ENCODE results near the gene KRTAP10-2. TPM values are rescaled to one million over a fixed set of nuclear protein-coding genes. Genes with fewer than 3 reads are reported as not detected.
"Not testable (repeated sequence)": the region's sequence is repeated elsewhere in the genome, so short reads cannot be mapped to it uniquely, and the experiment has no call there.

KRTAP10-2 gene
- total RNA-seq, 1 donor from 2014 or later: not detected

DNA sequence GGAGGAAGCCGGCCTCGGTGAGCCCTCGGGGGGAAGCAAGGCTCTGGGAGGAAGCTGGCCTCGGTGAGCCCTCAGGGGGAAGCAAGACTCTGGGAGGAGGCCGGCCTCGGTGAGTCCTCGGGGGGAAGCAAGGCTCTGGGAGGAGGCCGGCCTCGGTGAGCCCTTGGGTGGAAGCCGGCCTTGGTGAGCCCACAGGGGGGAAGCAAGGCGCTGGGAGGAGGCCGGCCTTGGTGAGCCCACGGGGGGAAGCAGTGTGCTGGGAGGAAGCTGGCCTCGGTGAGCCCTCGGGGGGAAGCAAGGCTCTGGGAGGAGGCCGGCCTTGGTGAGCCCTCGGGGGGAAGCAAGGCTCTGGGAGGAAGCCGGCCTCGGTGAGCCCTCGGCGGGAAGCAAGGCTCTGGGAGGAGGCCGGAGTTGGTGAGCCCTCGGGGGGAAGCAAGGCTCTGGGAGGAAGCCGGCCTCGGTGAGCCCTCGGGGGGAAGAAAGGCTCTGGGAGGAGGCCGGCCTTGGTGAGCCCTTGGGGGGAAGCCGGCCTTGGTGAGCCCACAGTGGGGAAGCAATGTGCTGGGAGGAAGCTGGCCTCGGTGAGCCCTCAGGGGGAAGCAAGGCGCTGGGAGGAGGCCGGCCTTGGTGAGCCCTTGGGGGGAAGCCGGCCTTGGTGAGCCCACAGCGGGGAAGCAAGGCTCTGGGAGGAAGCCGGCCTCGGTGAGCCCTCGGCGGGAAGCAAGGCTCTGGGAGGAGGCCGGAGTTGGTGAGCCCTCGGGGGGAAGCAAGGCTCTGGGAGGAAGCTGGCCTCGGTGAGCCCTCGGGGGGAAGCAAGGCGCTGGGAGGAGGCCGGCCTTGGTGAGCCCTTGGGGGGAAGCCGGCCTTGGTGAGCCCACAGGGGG, 48.1 kb downstream of the KRTAP10-2 start:
- DNase-seq (ENCODE audit: low read depth in 2 of 2): not testable (repeated sequence)

DNA sequence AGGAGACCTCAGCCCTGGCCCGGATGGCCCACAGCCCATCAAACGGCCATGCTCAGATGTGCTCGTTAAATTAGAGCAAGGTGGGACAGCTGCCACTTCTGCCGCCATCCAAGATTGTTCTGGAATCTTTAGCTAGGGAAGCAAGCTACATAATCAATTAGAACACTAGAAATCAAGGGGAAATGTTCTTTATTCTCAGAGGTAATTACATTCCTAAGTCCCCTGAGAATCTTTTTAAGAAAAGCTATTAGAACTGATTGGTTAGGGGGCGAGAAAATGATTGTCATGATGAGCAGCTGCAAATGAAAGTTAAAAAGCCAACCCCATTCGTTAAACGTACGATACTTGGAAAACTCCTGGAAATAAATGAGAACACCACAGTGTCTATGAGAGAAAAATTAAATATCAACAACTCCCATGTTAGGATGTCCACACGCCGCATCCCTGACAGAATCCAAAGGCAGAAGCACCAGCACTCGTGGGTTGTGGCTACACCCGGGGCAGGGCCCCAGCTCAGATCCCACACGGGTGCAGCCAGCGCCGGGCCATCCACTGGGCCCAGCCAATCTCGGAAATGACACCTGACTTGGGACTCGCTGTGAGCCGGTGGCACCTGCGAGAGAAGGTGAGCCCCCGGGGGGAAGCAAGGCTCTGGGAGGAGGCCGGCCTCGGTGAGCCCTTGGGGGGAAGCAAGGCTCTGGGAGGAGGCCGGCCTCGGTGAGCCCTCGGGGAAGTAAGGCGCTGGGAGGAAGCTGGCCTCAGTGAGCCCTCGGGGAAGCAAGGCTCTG, 48.9 kb downstream of the KRTAP10-2 start:
- no peak for DNase-seq (ENCODE audit: low read depth in 2 of 2)

Other genes with a start within 250 kb of the KRTAP10-2 start
- 3.6 and 6.7 TPM in 2 replicates for gene CFAP410, start 212.1 kb downstream of the KRTAP10-2 start, total RNA-seq
- gene TRPM2, start 197.9 kb downstream of the KRTAP10-2 start, total RNA-seq: 0.25 and 0.39 TPM in 2 replicates
- gene LRRC3, start 96.0 kb downstream of the KRTAP10-2 start, total RNA-seq: 0.77 and 1.8 TPM in 2 replicates
- not detected in 2 replicates for gene KRTAP10-1, start 11.3 kb downstream of the KRTAP10-2 start, total RNA-seq
- gene KRTAP10-3, start 7.3 kb upstream of the KRTAP10-2 start, total RNA-seq: not detected in 2 replicates
- not detected in 2 replicates for gene KRTAP10-4, start 22.2 kb upstream of the KRTAP10-2 start, total RNA-seq
- not detected in 2 replicates for gene KRTAP10-5, start 29.1 kb upstream of the KRTAP10-2 start, total RNA-seq
- not detected in 2 replicates for gene KRTAP10-6, start 41.0 kb upstream of the KRTAP10-2 start, total RNA-seq
- not detected in 2 replicates for gene KRTAP10-7, start 49.1 kb upstream of the KRTAP10-2 start, total RNA-seq
- gene KRTAP10-8, start 60.6 kb upstream of the KRTAP10-2 start, total RNA-seq: not detected in 2 replicates
- not detected in 2 replicates for gene KRTAP10-9, start 75.6 kb upstream of the KRTAP10-2 start, total RNA-seq
- not detected in 2 replicates for gene KRTAP10-10, start 85.9 kb upstream of the KRTAP10-2 start, total RNA-seq
- gene KRTAP10-11, start 94.9 kb upstream of the KRTAP10-2 start, total RNA-seq: not detected in 2 replicates
- gene KRTAP12-4, start 103.2 kb upstream of the KRTAP10-2 start, total RNA-seq: not detected in 2 replicates
- gene KRTAP12-3, start 106.4 kb upstream of the KRTAP10-2 start, total RNA-seq: not detected in 2 replicates
- not detected in 2 replicates for gene KRTAP12-2, start 115.4 kb upstream of the KRTAP10-2 start, total RNA-seq
- gene KRTAP12-1, start 130.7 kb upstream of the KRTAP10-2 start, total RNA-seq: not detected in 2 replicates
- not detected in 2 replicates for gene KRTAP10-12, start 145.7 kb upstream of the KRTAP10-2 start, total RNA-seq
- gene TSPEAR, start 160.1 kb upstream of the KRTAP10-2 start, total RNA-seq: 0.13 TPM in 2 replicates

Measured in dermis microvascular lymphatic vessel endothelial cell (primary cell).